Renal pelvis (tissue), 4 donors: ENCODE data around the gene MTMR1. TPM values are rescaled to one million over a fixed set of nuclear protein-coding genes. Genes with fewer than 3 reads are reported as not detected.

Experiments
- DNase-seq: peaks from one replicate; pipeline ENCODE4 v3.0.0-alpha.2; 2013
- polyA plus RNA-seq, 3 donors: library from polyadenylated mRNA; unstranded; fragments of 120-200 nt; gene quantifications; one replicate each; pipeline ENCODE4 v1.2.1, GENCODE V29; 2013; ENCODE audit not compliant: insufficient read length in 3 of 3

MTMR1 gene
- polyA plus RNA-seq, 3 donors, result 25.5 to 26.9 (median 25.8) TPM

DNA sequence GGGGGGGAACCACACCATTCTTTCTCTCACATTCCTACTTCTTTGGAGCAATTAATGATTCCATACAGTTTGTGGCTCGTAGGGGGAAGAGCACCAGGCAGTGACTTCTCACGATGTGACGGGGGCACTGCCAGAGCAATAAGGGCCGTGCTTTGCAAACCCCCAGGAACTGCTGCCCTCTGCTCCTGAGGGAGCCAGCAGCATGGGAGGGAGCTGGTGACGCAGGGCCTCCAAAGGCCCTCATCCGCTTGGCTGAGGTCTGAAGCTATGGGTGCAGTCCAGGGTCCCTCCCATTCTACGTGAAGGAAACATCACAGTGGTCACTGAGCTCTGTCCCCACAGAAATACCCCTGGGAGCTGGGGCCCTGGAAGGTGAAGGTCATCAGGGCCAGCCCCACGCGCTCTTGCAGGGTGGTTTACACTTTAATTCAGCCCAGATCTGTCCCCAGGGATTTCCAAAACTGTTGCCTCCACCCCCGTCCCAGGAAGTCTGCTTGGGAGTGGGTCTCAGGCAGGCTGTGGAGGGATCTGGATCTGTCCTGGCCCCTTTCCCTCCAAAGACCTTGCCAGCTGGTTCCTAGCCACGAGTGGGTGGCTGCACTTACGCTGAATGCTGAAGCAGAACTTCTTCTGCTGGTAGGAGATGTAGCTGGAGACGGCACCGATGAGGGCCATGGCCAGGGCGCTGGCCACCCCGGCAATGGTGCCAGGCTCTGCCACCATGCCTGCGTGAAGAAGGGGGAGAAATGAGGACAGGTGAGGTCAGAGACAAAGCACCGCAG is 82.6 kb downstream of the MTMR1 start:
- DNase-seq, result no peak

DNA sequence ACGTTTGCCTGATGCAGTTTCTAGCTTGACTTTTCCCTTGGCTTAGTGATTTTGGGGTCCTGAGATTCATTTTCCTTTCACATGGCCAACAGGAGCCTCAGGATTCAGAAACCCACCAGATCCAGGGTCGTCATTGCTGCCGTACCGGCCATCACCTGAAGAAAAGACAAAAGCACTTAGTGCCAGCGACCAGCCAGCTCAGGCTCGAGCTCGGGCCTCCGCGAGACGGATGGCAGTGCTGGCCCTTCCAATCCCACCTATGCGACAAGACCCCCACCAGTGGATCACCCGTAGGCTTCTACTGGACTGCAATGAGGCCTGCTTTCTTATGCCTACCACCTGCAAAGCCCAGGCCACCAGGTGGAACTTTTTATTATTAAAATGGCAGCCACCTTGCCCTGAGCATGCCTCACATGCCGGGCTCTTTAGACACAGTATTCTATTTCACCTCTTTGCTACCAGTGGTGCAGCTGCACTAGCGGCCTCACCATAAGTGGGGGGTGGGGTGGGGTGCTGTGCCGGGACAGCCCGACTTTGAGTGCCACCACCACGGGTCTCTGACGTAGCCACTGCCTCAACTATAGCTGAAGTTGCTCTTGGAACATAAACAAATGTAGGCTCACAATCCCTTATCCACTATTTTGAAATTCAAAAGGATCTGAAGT is 84.3 kb downstream of the MTMR1 start:
- no peak for DNase-seq

DNA sequence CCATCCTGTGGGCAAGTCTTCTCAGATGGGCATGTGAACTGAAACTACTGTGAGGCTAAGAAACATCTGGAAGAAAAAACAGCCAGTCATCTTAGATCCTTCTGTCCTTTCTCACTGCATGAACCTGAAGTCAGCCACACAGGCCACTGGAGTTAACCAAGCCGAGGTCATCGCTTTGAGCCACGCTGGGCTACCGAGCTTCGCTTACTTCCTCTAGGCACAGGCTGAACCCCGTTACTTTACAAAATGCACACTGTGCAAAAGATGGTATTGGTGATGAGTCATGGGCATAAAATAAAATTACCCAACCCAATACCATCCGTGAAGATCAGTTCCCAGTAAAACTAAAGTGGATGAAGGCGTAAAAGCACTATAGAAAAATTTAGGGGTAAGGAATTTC is 86.2 kb downstream of the MTMR1 start:
- DNase-seq, result no peak

DNA sequence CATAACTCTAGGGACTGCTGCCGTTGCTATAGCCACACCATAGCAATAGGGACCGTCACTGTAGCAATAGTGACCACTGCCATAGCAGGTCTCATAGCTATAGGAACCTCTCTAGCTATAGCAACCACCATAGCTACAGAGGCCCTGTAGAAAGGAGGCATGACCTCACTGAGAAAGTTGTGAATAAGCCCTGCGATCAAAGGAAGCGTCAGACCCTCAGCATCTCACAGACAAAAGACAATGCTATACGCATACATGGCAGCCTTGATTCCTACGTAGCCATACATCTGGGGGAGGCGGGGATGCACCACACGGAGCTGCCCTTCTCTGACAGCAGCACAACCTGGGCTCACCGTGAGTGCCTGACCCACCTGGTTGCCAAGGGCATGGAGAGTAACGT is 88.5 kb downstream of the MTMR1 start:
- no peak for DNase-seq

DNA sequence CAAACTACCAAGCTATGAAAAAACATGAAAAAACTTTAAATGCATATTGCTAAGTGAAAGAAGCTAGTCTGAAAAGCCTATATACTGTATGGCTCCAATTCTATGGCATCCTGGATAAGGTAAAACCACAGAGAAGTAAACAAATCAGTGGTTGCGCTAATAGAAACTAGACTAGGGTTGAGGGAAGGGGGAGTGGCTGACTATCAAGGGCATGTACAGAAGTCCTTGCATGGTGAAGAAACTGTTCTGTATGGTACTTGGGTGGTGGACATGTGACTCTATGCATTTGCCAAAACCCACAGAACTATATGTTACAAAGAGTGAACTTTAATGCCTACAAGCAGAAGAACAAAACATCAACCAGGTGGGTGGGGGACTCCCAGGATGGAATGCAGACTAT is 96.8 kb downstream of the MTMR1 start:
- DNase-seq, result no peak

DNA sequence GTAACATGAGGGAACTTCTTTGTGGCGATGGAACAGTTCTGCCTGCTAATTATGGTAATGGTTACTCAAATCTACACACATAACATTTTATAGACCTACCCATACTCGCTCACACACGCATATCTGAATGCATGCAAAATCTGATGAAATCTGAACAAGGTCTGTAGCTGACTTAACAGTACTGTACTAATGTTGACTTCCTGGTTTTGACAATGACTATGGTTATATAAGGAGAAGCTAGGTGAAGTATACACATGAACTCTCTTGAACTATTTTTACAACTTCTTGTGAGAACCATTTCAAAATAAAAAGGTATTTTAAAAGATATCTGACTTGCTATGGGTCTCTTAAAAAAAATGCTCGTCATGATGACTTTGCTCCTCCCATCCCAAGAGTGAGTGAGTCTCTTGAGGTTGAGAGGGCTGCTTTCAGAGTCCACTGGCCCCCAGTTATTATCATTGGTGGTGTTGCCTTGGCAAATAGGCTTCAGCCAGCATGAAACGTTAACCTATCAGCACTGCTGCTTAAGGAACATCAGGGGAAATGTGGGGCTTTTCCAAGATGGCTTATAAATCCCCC is 99.8 kb downstream of the MTMR1 start:
- DNase-seq, result no peak

DNA sequence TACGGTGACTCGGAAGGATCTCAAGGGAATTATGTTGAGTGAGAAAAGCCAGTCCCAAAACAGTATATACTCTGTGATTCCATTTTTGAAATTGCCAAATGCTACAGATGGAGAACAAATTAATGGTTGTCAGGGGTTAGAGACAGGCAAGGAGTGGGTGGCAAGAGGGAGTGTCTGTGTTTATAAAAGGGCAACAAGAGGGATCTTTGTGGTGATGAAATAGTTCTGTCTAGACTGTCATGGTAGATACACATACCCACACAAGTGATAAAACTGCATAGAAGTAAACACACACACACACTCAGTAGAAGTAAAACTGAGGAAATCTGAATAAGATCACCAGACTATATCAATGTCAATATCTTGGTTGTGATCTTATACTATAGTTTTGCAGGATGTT is 112.5 kb downstream of the MTMR1 start:
- no peak for DNase-seq

DNA sequence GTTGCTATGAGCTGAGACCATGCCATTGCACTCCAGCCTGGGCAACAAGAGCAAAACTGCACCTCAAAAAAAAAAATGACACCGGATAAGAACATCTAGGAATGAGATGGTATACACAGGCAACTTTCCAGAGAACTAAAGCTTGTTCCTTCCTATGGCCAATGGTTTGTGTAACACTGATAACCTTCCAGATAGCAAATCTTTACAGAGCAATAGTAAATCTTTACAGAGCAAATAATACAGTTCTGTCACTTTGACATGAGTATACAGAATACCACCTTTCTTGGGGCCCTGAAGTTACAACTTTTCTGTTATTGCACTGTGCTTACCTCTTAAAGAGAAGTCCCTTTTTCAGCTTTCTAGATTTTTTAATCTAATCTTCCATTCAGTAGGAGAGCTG is 113.6 kb downstream of the MTMR1 start:
- DNase-seq, result no peak

DNA sequence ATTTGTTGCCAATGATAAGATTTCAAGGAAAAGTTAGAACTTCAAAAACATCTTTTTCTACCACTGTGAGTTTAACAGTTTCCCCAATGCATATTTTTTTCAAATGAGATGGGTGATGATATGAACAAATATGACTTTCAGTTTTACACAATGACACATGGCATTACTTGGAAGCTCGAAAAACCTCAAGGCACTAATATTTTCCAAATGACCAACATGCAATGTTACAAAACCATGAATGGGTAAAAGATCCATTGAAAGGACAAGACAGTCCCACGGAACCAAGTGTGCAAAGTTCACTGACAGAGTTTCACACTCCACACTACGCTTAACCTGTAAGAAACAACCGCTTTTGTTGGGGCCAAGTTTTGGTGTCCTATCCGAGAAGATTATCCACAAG is 120.7 kb downstream of the MTMR1 start:
- no peak for DNase-seq

Other genes starting within 250 kb of the MTMR1 start
- gene MTM1, start 124.8 kb upstream of the MTMR1 start, polyA plus RNA-seq, result 10 to 100 TPM in 2 of 3 donors, 1 to 10 TPM in 1; 9.8 to 13.7 (median 13.7) TPM
- gene CD99L2, start 205.3 kb downstream of the MTMR1 start, polyA plus RNA-seq, result 10 to 100 TPM; 40.0 to 45.5 (median 44.9) TPM